MM.1S (cell line): ENCODE data around the gene JAKMIP2.

Experiments
- EZH2 ChIP-seq: fragments of 300-600 bp; sonication (generic); optimal IDR thresholded peaks from 2 replicates; pipeline ENCODE3; 2017; ENCODE audit warnings: low read depth, mild to moderate bottlenecking, antibody characterized with exemption, low read length, mixed read lengths
- TF ChIP-seq, protein P1 (sequence below): fragments of 300-600 bp; sonication (generic); IDR thresholded peaks from 2 replicates; pipeline ENCODE4 v1.5.1; 2016; ENCODE audit warnings: antibody characterized with exemption, low read length, mixed read lengths

GRCh38 chr5:147611483-147611882 lies 171.0 kb downstream of the JAKMIP2 start:
- TF ChIP-seq, protein P1, sequence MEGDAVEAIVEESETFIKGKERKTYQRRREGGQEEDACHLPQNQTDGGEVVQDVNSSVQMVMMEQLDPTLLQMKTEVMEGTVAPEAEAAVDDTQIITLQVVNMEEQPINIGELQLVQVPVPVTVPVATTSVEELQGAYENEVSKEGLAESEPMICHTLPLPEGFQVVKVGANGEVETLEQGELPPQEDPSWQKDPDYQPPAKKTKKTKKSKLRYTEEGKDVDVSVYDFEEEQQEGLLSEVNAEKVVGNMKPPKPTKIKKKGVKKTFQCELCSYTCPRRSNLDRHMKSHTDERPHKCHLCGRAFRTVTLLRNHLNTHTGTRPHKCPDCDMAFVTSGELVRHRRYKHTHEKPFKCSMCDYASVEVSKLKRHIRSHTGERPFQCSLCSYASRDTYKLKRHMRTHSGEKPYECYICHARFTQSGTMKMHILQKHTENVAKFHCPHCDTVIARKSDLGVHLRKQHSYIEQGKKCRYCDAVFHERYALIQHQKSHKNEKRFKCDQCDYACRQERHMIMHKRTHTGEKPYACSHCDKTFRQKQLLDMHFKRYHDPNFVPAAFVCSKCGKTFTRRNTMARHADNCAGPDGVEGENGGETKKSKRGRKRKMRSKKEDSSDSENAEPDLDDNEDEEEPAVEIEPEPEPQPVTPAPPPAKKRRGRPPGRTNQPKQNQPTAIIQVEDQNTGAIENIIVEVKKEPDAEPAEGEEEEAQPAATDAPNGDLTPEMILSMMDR, result no peak
- no peak for TF ChIP-seq EZH2
